ENCODE measurements around the gene BLOC1S4.

BLOC1S4 gene

GRCh38 chr4:6680372-6681034, 35.5 kb upstream of the BLOC1S4 start:
- Histone ChIP-seq H3K36me3 (ENCODE audit: insufficient read depth, low read length) (peaks cover 6% of the 10 kb centered on the region; the same call in 1 of the 2 replicates), H2AFZ (ENCODE audit: low read length, unreplicated experiment) (no peak overlapping the region), H3K4me3 (ENCODE audit: low read depth, low read length) (no peak overlapping the region), H3K27ac (ENCODE audit: low read depth, low read length) (no peak overlapping the region), H3K4me1 (ENCODE audit: control insufficient read depth, insufficient read depth, low read length, unreplicated experiment) (peaks cover 19% of the 10 kb centered on the region), H3K27me3 (ENCODE audit: insufficient read depth, low read length) (no peaks in the 10 kb centered on the region), H3K79me2 (ENCODE audit: control insufficient read depth, insufficient read depth, low read length, unreplicated experiment) (peaks cover 18% of the 10 kb centered on the region)

- Histone ChIP-seq H3K27ac (ENCODE audit: low read depth, low read length) (no peak overlapping the region), H3K27me3 (ENCODE audit: insufficient read depth, low read length) (no peaks in the 10 kb centered on the region), H3K36me3 (ENCODE audit: insufficient read depth, low read length) (peaks cover under 1% of the 10 kb centered on the region; the same call in 1 of the 2 replicates), H2AFZ (ENCODE audit: low read length, unreplicated experiment) (no peak overlapping the region), H3K4me1 (ENCODE audit: control insufficient read depth, insufficient read depth, low read length, unreplicated experiment) (peaks cover 12% of the 10 kb centered on the region), H3K4me3 (ENCODE audit: low read depth, low read length) (no peak overlapping the region), H3K79me2 (ENCODE audit: control insufficient read depth, insufficient read depth, low read length, unreplicated experiment) (peaks cover 11% of the 10 kb centered on the region)
These were observed 34.8 kb upstream of the BLOC1S4 start for GRCh38 chr4:6681191-6681590.

GRCh38 chr4:6682862-6683590, 32.9 kb upstream of the BLOC1S4 start:
- Histone ChIP-seq H2AFZ (ENCODE audit: low read length, unreplicated experiment) (no peak overlapping the region), H3K36me3 (ENCODE audit: insufficient read depth, low read length) (no peaks in the 10 kb centered on the region), H3K27ac (ENCODE audit: low read depth, low read length) (no peak overlapping the region), H3K4me3 (ENCODE audit: low read depth, low read length) (no peak overlapping the region), H3K27me3 (ENCODE audit: insufficient read depth, low read length) (no peaks in the 10 kb centered on the region), H3K79me2 (ENCODE audit: control insufficient read depth, insufficient read depth, low read length, unreplicated experiment) (no peaks in the 10 kb centered on the region), H3K4me1 (ENCODE audit: control insufficient read depth, insufficient read depth, low read length, unreplicated experiment) (peaks cover 1% of the 10 kb centered on the region)

- no peak overlapping the region for H3K27ac ChIP-seq (ENCODE audit: low read depth, low read length)
- H3K4me1 ChIP-seq (ENCODE audit: control insufficient read depth, insufficient read depth, low read length, unreplicated experiment), result peaks cover 17% of the 10 kb centered on the region
- no peak overlapping the region for H3K4me3 ChIP-seq (ENCODE audit: low read depth, low read length)
- no peaks in the 10 kb centered on the region for H3K27me3 ChIP-seq (ENCODE audit: insufficient read depth, low read length)
- no peak overlapping the region for H2AFZ ChIP-seq (ENCODE audit: low read length, unreplicated experiment)
- no peaks in the 10 kb centered on the region for H3K36me3 ChIP-seq (ENCODE audit: insufficient read depth, low read length)
- no peaks in the 10 kb centered on the region for H3K79me2 ChIP-seq (ENCODE audit: control insufficient read depth, insufficient read depth, low read length, unreplicated experiment)
These were observed 31.3 kb upstream of the BLOC1S4 start for GRCh38 chr4:6684656-6685055.

- Histone ChIP-seq H3K4me1 (ENCODE audit: control insufficient read depth, insufficient read depth, low read length, unreplicated experiment) (peaks cover 23% of the 10 kb centered on the region), H3K36me3 (ENCODE audit: insufficient read depth, low read length) (no peaks in the 10 kb centered on the region), H3K27me3 (ENCODE audit: insufficient read depth, low read length) (no peaks in the 10 kb centered on the region), H3K27ac (ENCODE audit: low read depth, low read length) (no peak overlapping the region), H2AFZ (ENCODE audit: low read length, unreplicated experiment) (no peak overlapping the region), H3K4me3 (ENCODE audit: low read depth, low read length) (no peak overlapping the region), H3K79me2 (ENCODE audit: control insufficient read depth, insufficient read depth, low read length, unreplicated experiment) (no peaks in the 10 kb centered on the region)
These were observed 29.7 kb upstream of the BLOC1S4 start for GRCh38 chr4:6686104-6686787.

GRCh38 chr4:6687947-6688878, 27.8 kb upstream of the BLOC1S4 start:
- H3K27me3 ChIP-seq (ENCODE audit: insufficient read depth, low read length), result no peaks in the 10 kb centered on the region
- no peaks in the 10 kb centered on the region for H3K79me2 ChIP-seq (ENCODE audit: control insufficient read depth, insufficient read depth, low read length, unreplicated experiment)
- peak overlapping the region; percentile 42 for H3K4me3 ChIP-seq (ENCODE audit: low read depth, low read length)
- peak overlapping the region; percentile 96 for H2AFZ ChIP-seq (ENCODE audit: low read length, unreplicated experiment)
- peaks cover 23% of the 10 kb centered on the region for H3K4me1 ChIP-seq (ENCODE audit: control insufficient read depth, insufficient read depth, low read length, unreplicated experiment)
- no peaks in the 10 kb centered on the region for H3K36me3 ChIP-seq (ENCODE audit: insufficient read depth, low read length)
- peak overlapping the region; percentile 60 for H3K27ac ChIP-seq (ENCODE audit: low read depth, low read length)

- Histone ChIP-seq H2AFZ (ENCODE audit: low read length, unreplicated experiment) (peak overlapping the region; percentile 96), H3K4me3 (ENCODE audit: low read depth, low read length) (peak overlapping the region; percentile 42)
These were observed 27.0 kb upstream of the BLOC1S4 start for GRCh38 chr4:6688879-6689505.

GRCh38 chr4:6689506-6689960, 26.4 kb upstream of the BLOC1S4 start:
- Histone ChIP-seq H3K27me3 (ENCODE audit: insufficient read depth, low read length) (no peaks in the 10 kb centered on the region), H3K79me2 (ENCODE audit: control insufficient read depth, insufficient read depth, low read length, unreplicated experiment) (no peaks in the 10 kb centered on the region), H3K27ac (ENCODE audit: low read depth, low read length) (peak overlapping the region; percentile 60; the same call in 1 of the 2 replicates), H2AFZ (ENCODE audit: low read length, unreplicated experiment) (peak overlapping the region; percentile 96), H3K4me3 (ENCODE audit: low read depth, low read length) (peak overlapping the region; percentile 42; the same call in 1 of the 2 replicates), H3K36me3 (ENCODE audit: insufficient read depth, low read length) (no peaks in the 10 kb centered on the region), H3K4me1 (ENCODE audit: control insufficient read depth, insufficient read depth, low read length, unreplicated experiment) (peaks cover 23% of the 10 kb centered on the region)

More at GRCh38 chr4:6688879-6689505, 27.0 kb upstream of the BLOC1S4 start:
- H3K36me3 ChIP-seq (ENCODE audit: insufficient read depth, low read length), result no peaks in the 10 kb centered on the region
- H3K27ac ChIP-seq (ENCODE audit: low read depth, low read length), result peak overlapping the region; percentile 60
- H3K27me3 ChIP-seq (ENCODE audit: insufficient read depth, low read length), result no peaks in the 10 kb centered on the region
- no peaks in the 10 kb centered on the region for H3K79me2 ChIP-seq (ENCODE audit: control insufficient read depth, insufficient read depth, low read length, unreplicated experiment)
- H3K4me1 ChIP-seq (ENCODE audit: control insufficient read depth, insufficient read depth, low read length, unreplicated experiment), result peaks cover 23% of the 10 kb centered on the region

- Histone ChIP-seq H3K27me3 (ENCODE audit: insufficient read depth, low read length) (no peaks in the 10 kb centered on the region), H2AFZ (ENCODE audit: low read length, unreplicated experiment) (no peak overlapping the region), H3K27ac (ENCODE audit: low read depth, low read length) (no peak overlapping the region), H3K79me2 (ENCODE audit: control insufficient read depth, insufficient read depth, low read length, unreplicated experiment) (no peaks in the 10 kb centered on the region), H3K36me3 (ENCODE audit: insufficient read depth, low read length) (no peaks in the 10 kb centered on the region), H3K4me1 (ENCODE audit: control insufficient read depth, insufficient read depth, low read length, unreplicated experiment) (peaks cover 23% of the 10 kb centered on the region), H3K4me3 (ENCODE audit: low read depth, low read length) (no peak overlapping the region)
These were observed 23.6 kb upstream of the BLOC1S4 start for GRCh38 chr4:6692379-6692778.
